22Rv1 (cell line): Measurements from ENCODE around the gene PGGT1B.

Source experiments
- ZFX ChIP-seq: fragments of 450-650 bp; IDR thresholded peaks from 2 replicates; pipeline ENCODE4 v1.6.1; 2017; ENCODE audit warnings: antibody characterized with exemption, borderline replicate concordance
- TF ChIP-seq, protein P1 (sequence below): fragments of 450-650 bp; IDR thresholded peaks from 2 replicates; pipeline ENCODE4 v1.5.1; 2017; ENCODE audit warnings: mild to moderate bottlenecking

DNA sequence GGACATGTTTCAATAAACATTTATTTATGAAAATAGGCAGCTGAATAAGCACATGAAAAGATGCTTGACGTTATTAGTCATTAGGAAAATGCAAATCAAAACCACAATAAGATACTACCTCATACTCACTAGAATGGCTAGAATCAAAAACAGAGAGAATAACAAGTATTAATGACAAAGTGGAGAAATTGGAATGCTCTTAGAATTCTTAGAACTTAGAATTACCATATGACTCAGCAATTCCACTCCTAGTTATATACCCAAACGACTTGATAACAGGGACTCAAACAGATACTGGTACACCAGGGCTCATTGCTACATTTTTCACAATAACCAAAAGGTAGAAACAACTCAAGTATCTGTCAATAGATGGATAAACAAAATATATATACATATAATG is 77.9 kb downstream of the PGGT1B start:
- TF ChIP-seq, protein P1, sequence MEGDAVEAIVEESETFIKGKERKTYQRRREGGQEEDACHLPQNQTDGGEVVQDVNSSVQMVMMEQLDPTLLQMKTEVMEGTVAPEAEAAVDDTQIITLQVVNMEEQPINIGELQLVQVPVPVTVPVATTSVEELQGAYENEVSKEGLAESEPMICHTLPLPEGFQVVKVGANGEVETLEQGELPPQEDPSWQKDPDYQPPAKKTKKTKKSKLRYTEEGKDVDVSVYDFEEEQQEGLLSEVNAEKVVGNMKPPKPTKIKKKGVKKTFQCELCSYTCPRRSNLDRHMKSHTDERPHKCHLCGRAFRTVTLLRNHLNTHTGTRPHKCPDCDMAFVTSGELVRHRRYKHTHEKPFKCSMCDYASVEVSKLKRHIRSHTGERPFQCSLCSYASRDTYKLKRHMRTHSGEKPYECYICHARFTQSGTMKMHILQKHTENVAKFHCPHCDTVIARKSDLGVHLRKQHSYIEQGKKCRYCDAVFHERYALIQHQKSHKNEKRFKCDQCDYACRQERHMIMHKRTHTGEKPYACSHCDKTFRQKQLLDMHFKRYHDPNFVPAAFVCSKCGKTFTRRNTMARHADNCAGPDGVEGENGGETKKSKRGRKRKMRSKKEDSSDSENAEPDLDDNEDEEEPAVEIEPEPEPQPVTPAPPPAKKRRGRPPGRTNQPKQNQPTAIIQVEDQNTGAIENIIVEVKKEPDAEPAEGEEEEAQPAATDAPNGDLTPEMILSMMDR = no peak
- TF ChIP-seq ZFX = no peak
